Measurements from ENCODE around the gene KASH5.

Gene KASH5

GRCh38 chr19:49387936-49388372, at the start of gene KASH5:
TSS of gene KASH5 (plus strand) at chr19:49388249. CDS start at chr19:49390884, 2,635 bp downstream.
- peak; percentile 81 for DNase-seq

GRCh38 chr19:49338691-49339300, 49.3 kb upstream of the KASH5 start:
- DNase-seq, result no peak

- DNase-seq, result no peak
These were observed 48.6 kb upstream of the KASH5 start for GRCh38 chr19:49339301-49340068.

- DNase-seq, result no peak
These were observed 47.8 kb upstream of the KASH5 start for GRCh38 chr19:49340069-49340864.

GRCh38 chr19:49340865-49341718, 47.0 kb upstream of the KASH5 start:
- DNase-seq, result no peak

- DNase-seq, result no peak
These were observed 45.7 kb upstream of the KASH5 start for GRCh38 chr19:49342291-49342721.

- DNase-seq, result no peak
These were observed 44.9 kb upstream of the KASH5 start for GRCh38 chr19:49343123-49343522.

- no peak for DNase-seq
These were observed 43.3 kb upstream of the KASH5 start for GRCh38 chr19:49344505-49345423.

GRCh38 chr19:49347191-49347590, 40.9 kb upstream of the KASH5 start:
- DNase-seq, result no peak

- DNase-seq, result no peak
These were observed 40.2 kb upstream of the KASH5 start for GRCh38 chr19:49347835-49348234.

GRCh38 chr19:49348305-49349189, 39.5 kb upstream of the KASH5 start:
- DNase-seq, result no peak

- no peak for DNase-seq
These were observed 38.5 kb upstream of the KASH5 start for GRCh38 chr19:49349567-49349966.

GRCh38 chr19:49355909-49356353, 32.1 kb upstream of the KASH5 start:
- DNase-seq, result no peak

- no peak for DNase-seq
These were observed 31.7 kb upstream of the KASH5 start for GRCh38 chr19:49356382-49356781.

GRCh38 chr19:49357186-49357585, 30.9 kb upstream of the KASH5 start:
- DNase-seq, result no peak

- no peak for DNase-seq
These were observed 27.9 kb upstream of the KASH5 start for GRCh38 chr19:49359851-49360820.

GRCh38 chr19:49361438-49362047, 26.5 kb upstream of the KASH5 start:
- DNase-seq, result peak; percentile 11

All from activated naive CD4-positive, alpha-beta T cell treated with Interleukin-2 at 50 U/mL for 16 hours (primary cell).